Adrenal gland (tissue), 12 donors: ENCODE results near the gene C12orf60. TPM values are rescaled to one million over a fixed set of nuclear protein-coding genes. Genes with fewer than 3 reads are reported as not detected.

Experiments used
- DNase-seq, 7 donors: peaks; one replicate each; pipeline ENCODE4 v3.0.0-alpha.2; 2019 to 2020
- H3K27ac ChIP-seq, 5 donors: fragments of 200-600 bp; sonication (generic) in 4 of 5; 1 replicate in 3 of 5; 2 replicates in 2 of 5; pipeline versions ENCODE4 v1.5.1 to v1.8.0; 2016 to 2020; ENCODE audit warnings: mild to moderate bottlenecking in 1 of 5
- H3K27me3 ChIP-seq: fragments of 200-600 bp; 2 replicates; pipeline ENCODE4 v1.8.0; 2021
- H3K36me3 ChIP-seq, 2 donors: fragments of 200-600 bp; replicated peaks in 1 of 2; 1 replicate in 1 of 2; 2 replicates in 1 of 2; pipeline versions ENCODE4 v1.5.1 to v1.8.0; 2018 to 2022
- H3K4me1 ChIP-seq, 2 donors: fragments of 200-600 bp; replicated peaks in 1 of 2; 1 replicate in 1 of 2; 2 replicates in 1 of 2; pipeline versions ENCODE4 v1.5.1 to v1.8.0; 2018 to 2021
- H3K4me3 ChIP-seq, 4 donors: fragments of 200-600 bp; sonication (generic) in 3 of 4; one replicate each; pipeline ENCODE4 v1.5.1; 2016 to 2018
- H3K9me3 ChIP-seq, 3 donors: fragments of 200-600 bp; sonication (generic) in 1 of 3; replicated peaks in 1 of 3; 1 replicate in 2 of 3; 2 replicates in 1 of 3; pipeline versions ENCODE4 v1.5.1 to v1.8.0; 2016 to 2021
- CTCF ChIP-seq, 6 experiments: fragments of 450-650 bp in 4 of 6; fragments of 200-600 bp in 2 of 6; sonication (generic) in 1 of 6; IDR thresholded peaks; 1 replicate in 5 of 6; 2 replicates in 1 of 6; pipeline versions ENCODE4 v1.5.1 to v1.8.0; 2016 to 2021; ENCODE audit warnings: antibody characterized with exemption in 6 of 6, mild to moderate bottlenecking in 2 of 6, moderate library complexity in 1 of 6
- POLR2A ChIP-seq, 2 donors: fragments of 450-650 bp; IDR thresholded peaks; one replicate each; pipeline ENCODE4 v1.6.1; 2017; ENCODE audit warnings: antibody characterized with exemption in 2 of 2, mild to moderate bottlenecking in 2 of 2, moderate library complexity in 1 of 2
- WGBS, 4 donors: extraction: QIAGEN DNeasy Blood & Tissue Kit in 2 of 4; methylation state at CpG; one replicate each; pipeline versions ENCODE4 v1.1.5 to v1.1.7; 2013 to 2017; 5-methylcytosine and 5-hydroxymethylcytosine counted together
- intact Hi-C, 2 donors: fragments of 100-400 bp; cut with DNase I; formaldehyde crosslinking; loops; one replicate each; pipeline versions ENCODE4 v1.14.1 to v1.15.0; 2022 to 2023
- polyA plus RNA-seq, 3 donors: library from polyadenylated mRNA; stranded (reverse); fragments of 200-250 nt in 2 of 3; fragments of 350-450 nt in 1 of 3; fragmentation: Illumina TruSeq in 1 of 3; extraction: RNeasy Lipid Tissue Mini Kit (QIAGEN cat#74804) in 1 of 3; gene quantifications; one replicate each; pipeline ENCODE4 v1.2.3, GENCODE V29; 2013 to 2014
- total RNA-seq, 9 donors: library from RNA; depleted of rRNA in 4 of 9; stranded (reverse); fragments of >200 nt in 4 of 9; fragments of 120-200 nt in 1 of 9; fragmentation: NEBNext Ultra II Directional in 1 of 9; extraction: Animal tissue kit (Norgen Biotek cat#: 25700) in 1 of 9; gene quantifications; one replicate each; pipeline versions ENCODE4 v1.1.0 to v1.2.4, GENCODE V29; 2013 to 2023
- donor health status: healthy with polysubstance abuse.
- donor health status: Bipolar disorder and iron deficiency.
- donor health status: DM: yes; HTN: yes; CAD: no.
- donor health status: DM: no; HTN: no; CAD: no.
- donor health status: DM: no; HTN: no; CAD: no.
- donor health status: DM: yes; HTN: yes; CAD: no.

C12orf60 gene
- total and polyA plus RNA-seq, 12 donors = 2.6 to 12.5 (median 4.6) TPM

GRCh38 chr12:14868916-14869506 lies 65.5 kb downstream of the C12orf60 start:
- Histone ChIP-seq H3K36me3 (no peaks in the 10 kb centered on the region), H3K27me3 (no peaks in the 10 kb centered on the region), H3K27ac (no peak overlapping the region), H3K4me3 (no peak overlapping the region), H3K9me3 (no peaks in the 10 kb centered on the region), H3K4me1 (no peaks in the 10 kb centered on the region)
- 86 to 100% (median 90%) methylated on average over 2 to 3 of the region's 3 CpGs for WGBS, 4 donors
- peak in 3 of 7 donors; percentile 44 to 48 (median 44) for DNase-seq
- intact Hi-C loops = no loop called here
- TF ChIP-seq POLR2A (IDR thresholded peaks at IDR 0.05) (no peak), CTCF (IDR thresholded peaks at IDR 0.05) (no peak)

- TF ChIP-seq POLR2A (IDR thresholded peaks at IDR 0.05) = no peak
- no peak for TF ChIP-seq CTCF (IDR thresholded peaks at IDR 0.05)
- 90 to 100% (median 94%) methylated on average over 1 of the region's 1 CpG for WGBS, 4 donors
- Histone ChIP-seq H3K4me1 (no peaks in the 10 kb centered on the region), H3K27ac (no peak overlapping the region), H3K4me3 (no peak overlapping the region), H3K27me3 (no peaks in the 10 kb centered on the region), H3K36me3 (no peaks in the 10 kb centered on the region), H3K9me3 (no peaks in the 10 kb centered on the region)
- intact Hi-C loops = no loop called here
- DNase-seq = no peak
Observed at GRCh38 chr12:14871247-14871646, 67.8 kb downstream of the C12orf60 start.

- H3K27me3 ChIP-seq = no peaks in the 10 kb centered on the region
- no peaks in the 10 kb centered on the region for H3K36me3 ChIP-seq
- no peaks in the 10 kb centered on the region for H3K9me3 ChIP-seq
- TF ChIP-seq CTCF (IDR thresholded peaks at IDR 0.05) = no peak
- no peak for TF ChIP-seq POLR2A (IDR thresholded peaks at IDR 0.05)
- 74 to 82% (median 81%) methylated on average over 1 of the region's 1 CpG for WGBS, 4 donors
- H3K4me1 ChIP-seq = no peaks in the 10 kb centered on the region
- no peak overlapping the region for H3K27ac ChIP-seq
- intact Hi-C loops = no loop called here
- H3K4me3 ChIP-seq = no peak overlapping the region
- DNase-seq = no peak
Observed at GRCh38 chr12:14871886-14872285, 68.4 kb downstream of the C12orf60 start.

GRCh38 chr12:14873440-14874185 lies 70.1 kb downstream of the C12orf60 start:
- no peak for DNase-seq
- H3K27me3 ChIP-seq = no peaks in the 10 kb centered on the region
- WGBS, 4 donors = 50 to 81% (median 56%) methylated on average over 1 of the region's 1 CpG

More at GRCh38 chr12:14873440-14874185, 70.1 kb downstream of the C12orf60 start:
- no peaks in the 10 kb centered on the region for H3K36me3 ChIP-seq
- intact Hi-C loops = no loop called here
- H3K4me1 ChIP-seq = no peaks in the 10 kb centered on the region
- no peak overlapping the region for H3K4me3 ChIP-seq
- no peak overlapping the region for H3K27ac ChIP-seq
- no peaks in the 10 kb centered on the region for H3K9me3 ChIP-seq
- no peak for TF ChIP-seq POLR2A (IDR thresholded peaks at IDR 0.05)
- no peak for TF ChIP-seq CTCF (IDR thresholded peaks at IDR 0.05)

Other genes with a start within 250 kb of the C12orf60 start
- gene PLBD1, start 235.8 kb upstream of the C12orf60 start, total RNA-seq = 1 to 10 TPM in 8 of 9 donors, under 1 TPM in 1; 0.85 to 7.7 (median 6.9) TPM
- gene PLBD1, start 235.8 kb upstream of the C12orf60 start, polyA plus RNA-seq = 1 to 10 TPM; 2.3 to 6.4 (median 3.4) TPM
- not detected for gene GUCY2C, start 107.1 kb upstream of the C12orf60 start, total RNA-seq
- gene GUCY2C, start 107.1 kb upstream of the C12orf60 start, polyA plus RNA-seq = not detected
- 100 to 1,000 TPM in 1 of 9 donors, 10 to 100 TPM in 8; 11.5 to 103 (median 29.5) TPM for gene WBP11, start 192 bp upstream of the C12orf60 start, total RNA-seq
- gene WBP11, start 192 bp upstream of the C12orf60 start, polyA plus RNA-seq = 100 to 1,000 TPM in 1 of 3 donors, 10 to 100 TPM in 2; 16.6 to 112 (median 20.2) TPM
- gene SMCO3, start 10.5 kb downstream of the C12orf60 start, total RNA-seq = under 1 TPM in 7 of 9 donors, not detected in 2; 0.11 to 0.41 (median 0.27) TPM
- under 1 TPM in 2 of 3 donors, not detected in 1; 0.20 to 0.24 TPM for gene SMCO3, start 10.5 kb downstream of the C12orf60 start, polyA plus RNA-seq
- 10 to 100 TPM in 1 of 9 donors, 1 to 10 TPM in 6, under 1 TPM in 2; 0.22 to 15.2 (median 5.1) TPM for gene ART4, start 39.9 kb downstream of the C12orf60 start, total RNA-seq
- 1 to 10 TPM in 1 of 3 donors, under 1 TPM in 2; 0.51 to 5.9 (median 0.88) TPM for gene ART4, start 39.9 kb downstream of the C12orf60 start, polyA plus RNA-seq
- gene MGP, start 82.2 kb downstream of the C12orf60 start, total RNA-seq = 1,000 to 10,000 TPM in 8 of 9 donors, 10 to 100 TPM in 1; 50.6 to 2,003 (median 1,303) TPM
- 1,000 to 10,000 TPM in 2 of 3 donors, 100 to 1,000 TPM in 1; 999 to 1,170 (median 1,064) TPM for gene MGP, start 82.2 kb downstream of the C12orf60 start, polyA plus RNA-seq
- gene ERP27, start 134.9 kb downstream of the C12orf60 start, total RNA-seq = 1 to 10 TPM in 5 of 9 donors, under 1 TPM in 2, not detected in 2; 0.18 to 2.3 (median 1.1) TPM
- 1 to 10 TPM in 2 of 3 donors, under 1 TPM in 1; 0.34 to 3.0 (median 1.2) TPM for gene ERP27, start 134.9 kb downstream of the C12orf60 start, polyA plus RNA-seq
- gene ARHGDIB, start 157.9 kb downstream of the C12orf60 start, total RNA-seq = 100 to 1,000 TPM in 5 of 9 donors, 10 to 100 TPM in 4; 28.3 to 196 (median 101) TPM
- 100 to 1,000 TPM; 157 to 190 (median 165) TPM for gene ARHGDIB, start 157.9 kb downstream of the C12orf60 start, polyA plus RNA-seq
- gene PDE6H, start 169.4 kb downstream of the C12orf60 start, total RNA-seq = 1 to 10 TPM in 2 of 9 donors, not detected in 7; 1.1 to 5.9 TPM
- 1 to 10 TPM in 1 of 3 donors, under 1 TPM in 1, not detected in 1; 0.48 to 1.9 TPM for gene PDE6H, start 169.4 kb downstream of the C12orf60 start, polyA plus RNA-seq